ENCODE measurements around the gene ITGB6.

Gene ITGB6

DNA sequence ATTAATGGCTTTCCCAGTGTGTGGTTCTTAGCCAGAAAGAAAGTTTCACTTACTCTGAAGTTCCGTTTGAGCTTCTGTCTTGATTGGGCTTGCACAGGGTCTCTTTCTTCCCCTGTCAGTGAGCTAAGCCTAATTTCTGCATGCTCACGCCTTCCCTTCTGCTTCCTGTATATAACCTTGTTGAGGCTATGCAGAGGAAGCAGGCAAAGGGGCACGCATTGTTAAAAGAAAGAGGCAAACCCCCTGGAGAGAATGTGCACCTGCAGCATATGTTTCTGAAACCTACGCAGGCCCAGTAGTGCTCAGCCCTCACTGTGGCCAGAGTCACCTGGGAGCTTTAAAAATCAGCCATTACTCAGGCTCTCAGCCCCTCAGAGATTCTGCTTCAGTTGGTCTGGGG, 123.2 kb downstream of the ITGB6 start:
- DNase-seq, result no peak

DNA sequence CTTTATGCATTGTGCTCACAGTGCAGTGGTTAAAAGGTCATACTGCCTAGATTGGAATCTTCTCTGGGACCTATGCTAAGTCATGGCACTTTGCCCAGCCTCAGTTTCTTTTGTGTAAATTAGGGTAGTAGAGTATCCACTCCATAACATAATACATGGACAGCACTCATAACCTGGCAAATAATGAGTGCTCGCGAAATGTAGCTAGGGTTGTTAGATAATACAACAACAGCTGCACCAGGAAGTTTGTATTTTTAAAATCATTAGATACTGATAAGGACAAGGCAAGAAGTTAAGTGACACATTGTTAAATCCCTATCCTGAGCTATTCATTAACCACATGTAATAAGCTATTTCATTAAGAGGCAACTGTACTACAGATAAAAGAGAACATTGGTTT, 123.8 kb downstream of the ITGB6 start:
- DNase-seq, result no peak

- no peak for DNase-seq
Measured at GRCh38 chr2:160075171-160075570, 124.9 kb downstream of the ITGB6 start.

DNA sequence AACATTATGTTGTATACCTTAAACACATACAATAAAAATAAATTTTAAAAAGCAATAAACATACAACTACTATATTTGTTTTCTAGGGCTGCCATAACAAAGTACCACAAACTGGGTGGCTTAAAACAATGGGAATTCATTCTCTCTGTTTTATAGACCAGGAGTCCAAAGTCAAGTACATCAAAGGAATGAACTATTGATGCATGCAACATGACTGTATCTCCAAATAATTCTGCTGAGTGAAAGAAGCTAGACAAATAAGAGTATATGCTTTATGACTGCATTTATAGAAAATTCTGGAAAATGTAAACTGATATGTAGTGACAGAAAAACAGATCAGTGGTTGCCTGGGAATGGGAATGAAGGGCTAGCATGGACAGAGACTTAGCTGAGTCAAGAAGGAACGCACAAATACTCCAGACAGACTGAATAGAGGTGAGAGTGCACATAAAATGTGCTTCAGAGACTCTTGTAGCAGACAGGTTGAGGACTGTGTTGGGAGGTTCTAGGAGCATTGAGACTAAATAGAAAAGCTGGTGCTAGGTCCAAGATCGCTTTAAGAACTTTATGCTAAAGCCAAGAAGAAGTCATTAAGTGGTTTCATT, 126.7 kb downstream of the ITGB6 start:
- no peak for DNase-seq

- no peak for DNase-seq
Measured at GRCh38 chr2:160068906-160069305, 131.2 kb downstream of the ITGB6 start.

- DNase-seq, result no peak
Measured at GRCh38 chr2:160064916-160065315, 135.2 kb downstream of the ITGB6 start.

- no peak for DNase-seq
Measured at GRCh38 chr2:160063879-160064612, 136.0 kb downstream of the ITGB6 start.

DNA sequence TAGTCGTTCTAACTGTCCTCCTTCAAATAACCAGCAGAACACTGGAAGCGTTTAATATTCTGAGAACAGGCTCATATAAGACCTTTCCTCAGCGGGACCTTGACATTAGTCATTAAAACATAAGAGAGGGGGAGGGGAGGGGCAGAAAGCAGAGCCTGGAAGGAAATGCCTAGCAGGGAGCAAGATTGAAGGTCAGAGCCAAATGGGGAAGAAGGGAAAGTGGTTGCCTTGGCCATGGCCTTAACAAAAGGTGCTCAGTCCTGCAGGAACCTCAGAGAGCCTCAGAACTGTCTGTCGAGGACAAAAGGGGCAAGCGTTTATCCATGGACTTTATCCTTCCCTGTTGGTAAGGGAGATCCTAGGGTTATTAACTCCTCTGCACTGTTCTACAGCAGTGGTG, 136.8 kb downstream of the ITGB6 start:
- no peak for DNase-seq

DNA sequence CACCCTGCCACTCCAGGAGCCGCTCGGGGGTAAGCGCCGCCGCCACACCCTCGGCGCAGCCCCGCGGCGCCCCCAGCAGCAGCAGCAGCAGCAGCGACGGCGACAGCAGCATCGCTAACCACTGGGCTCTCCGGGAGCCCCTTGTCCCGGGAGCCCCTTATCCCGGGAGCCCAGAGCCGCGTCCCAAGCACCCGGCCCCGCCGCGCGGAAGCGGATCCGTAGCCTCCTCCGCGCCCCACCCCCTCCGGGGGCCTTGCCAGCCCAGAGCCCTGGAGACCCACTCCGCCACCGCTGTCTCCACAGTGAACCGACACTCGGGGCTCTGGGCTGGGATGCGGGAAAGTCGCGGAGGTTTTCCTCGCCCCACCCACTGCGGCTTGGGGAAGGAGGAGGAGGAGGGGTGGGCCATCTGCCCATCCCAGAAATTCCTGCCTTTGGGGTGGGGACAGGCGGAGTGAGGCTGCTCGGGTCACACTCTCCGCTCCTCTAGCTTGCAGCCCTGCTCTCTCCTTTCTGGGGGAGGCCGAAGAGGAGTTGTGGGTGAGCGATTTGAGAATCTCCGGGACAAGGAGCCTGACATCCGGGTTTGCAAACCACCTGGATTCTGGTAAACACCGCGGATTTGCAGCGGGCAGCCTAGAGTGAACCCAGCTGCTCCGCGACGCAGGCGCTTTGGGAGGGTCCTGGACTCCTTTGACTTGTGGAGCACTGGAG, 137.6 kb downstream of the ITGB6 start, which contains the start of gene PLA2R1:
PLA2R1 (minus strand) TSS at position 324 of the 714 bp plus-strand sequence; CDS start at position 112, 212 bp downstream.
- DNase-seq, result no peak

GRCh38 chr2:160061944-160062291, 138.2 kb downstream of the ITGB6 start:
- no peak for DNase-seq

- no peak for DNase-seq
Measured at GRCh38 chr2:160061533-160061932, 138.5 kb downstream of the ITGB6 start.

- DNase-seq, result no peak
Measured at GRCh38 chr2:160060297-160060696, 139.8 kb downstream of the ITGB6 start.

GRCh38 chr2:160057356-160057755, 142.7 kb downstream of the ITGB6 start:
- DNase-seq, result no peak

GRCh38 chr2:160055726-160056108, 144.4 kb downstream of the ITGB6 start:
- DNase-seq, result no peak

DNA sequence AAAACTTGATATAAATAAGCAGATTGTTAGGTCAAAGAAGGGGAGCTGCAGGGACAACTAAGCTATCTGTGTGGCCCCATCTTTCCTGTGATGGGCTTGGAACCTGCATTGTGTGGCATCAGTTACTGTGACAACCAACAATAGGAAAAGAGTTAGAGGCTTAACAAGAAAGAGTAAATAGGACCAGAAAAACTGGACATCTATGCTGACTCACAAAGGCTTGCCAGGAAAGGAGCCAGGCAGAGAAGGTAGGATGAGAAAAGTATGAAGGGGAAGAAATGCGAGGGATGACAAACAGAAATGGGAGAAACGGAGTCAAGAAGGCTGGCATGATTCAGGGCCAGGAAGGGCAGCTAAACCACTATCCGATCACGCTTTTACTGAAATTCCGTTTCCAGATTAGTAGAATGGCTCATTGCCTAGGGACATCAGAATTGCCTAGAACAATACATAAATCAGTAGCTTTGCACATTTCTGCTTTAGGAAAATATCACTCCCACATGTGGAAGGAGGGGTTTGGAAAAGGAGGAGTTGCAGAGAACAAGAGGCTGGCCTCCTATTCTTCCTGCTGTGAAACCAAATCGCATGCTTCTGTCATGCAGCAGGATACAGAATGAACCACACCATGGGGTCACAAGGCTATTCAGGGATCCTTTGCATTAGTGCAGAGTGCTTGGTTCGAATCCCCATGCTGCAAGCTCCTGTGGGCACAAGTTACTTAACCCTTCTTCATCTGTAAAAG, 144.9 kb downstream of the ITGB6 start:
- DNase-seq, result no peak

DNA sequence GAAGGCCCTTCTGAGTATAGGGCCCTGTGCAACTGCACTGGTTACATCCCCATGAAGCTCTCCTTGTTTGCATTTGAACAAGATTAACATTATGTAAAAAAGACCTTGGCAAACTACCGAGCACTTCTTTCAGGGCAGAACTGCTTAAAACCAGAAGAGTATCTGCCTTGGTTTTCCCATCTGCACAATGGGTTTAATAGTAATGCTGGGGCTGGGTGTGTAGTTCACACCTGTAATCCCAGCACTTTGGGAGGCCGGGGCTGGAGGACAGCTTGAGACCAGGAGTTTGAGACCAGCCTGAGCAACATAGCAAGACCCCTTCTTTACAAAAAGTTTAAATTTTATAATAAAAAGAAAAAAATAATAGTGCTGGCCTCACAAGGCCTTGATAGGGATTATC, 146.1 kb downstream of the ITGB6 start:
- no peak for DNase-seq

DNA sequence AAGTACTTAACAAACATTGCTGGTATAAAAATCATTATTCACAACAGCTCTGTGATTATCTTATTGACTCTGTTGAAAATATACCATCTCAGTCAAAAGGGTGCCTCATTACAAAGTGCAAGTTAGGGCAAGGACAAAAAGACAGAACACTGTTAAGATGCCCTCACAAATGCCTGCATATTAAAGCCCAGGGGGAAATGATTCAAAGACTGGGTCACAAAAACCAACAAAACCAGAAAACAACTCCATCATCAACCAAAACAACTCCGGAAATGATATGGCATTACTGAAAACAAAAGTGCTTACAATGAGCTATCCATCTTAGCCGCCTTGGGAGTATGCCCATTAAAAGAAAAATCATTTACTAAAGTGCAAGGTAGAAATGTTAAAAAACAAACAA, 147.5 kb downstream of the ITGB6 start:
- no peak for DNase-seq

DNA sequence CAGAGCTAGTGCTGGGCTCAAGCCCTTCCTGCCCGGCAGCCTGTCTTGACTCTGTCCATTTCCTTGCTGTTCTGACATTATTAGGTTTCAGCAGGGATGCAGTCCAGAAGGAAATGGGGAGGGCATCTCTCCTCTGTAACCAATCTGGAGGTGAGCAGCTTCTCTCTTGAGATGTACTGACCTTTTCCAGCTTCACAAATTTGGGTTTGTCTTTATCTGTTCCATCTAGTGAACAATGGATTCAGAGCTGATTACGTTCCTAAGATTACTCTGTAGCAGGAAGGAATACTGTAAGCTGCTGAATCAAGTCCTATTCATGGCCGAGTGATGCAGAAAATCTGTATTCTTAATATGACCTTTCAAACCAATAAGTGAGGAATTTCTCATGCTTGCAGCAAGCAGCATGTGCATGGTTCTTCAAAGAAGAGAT, 148.7 kb downstream of the ITGB6 start:
- DNase-seq, result no peak

DNA sequence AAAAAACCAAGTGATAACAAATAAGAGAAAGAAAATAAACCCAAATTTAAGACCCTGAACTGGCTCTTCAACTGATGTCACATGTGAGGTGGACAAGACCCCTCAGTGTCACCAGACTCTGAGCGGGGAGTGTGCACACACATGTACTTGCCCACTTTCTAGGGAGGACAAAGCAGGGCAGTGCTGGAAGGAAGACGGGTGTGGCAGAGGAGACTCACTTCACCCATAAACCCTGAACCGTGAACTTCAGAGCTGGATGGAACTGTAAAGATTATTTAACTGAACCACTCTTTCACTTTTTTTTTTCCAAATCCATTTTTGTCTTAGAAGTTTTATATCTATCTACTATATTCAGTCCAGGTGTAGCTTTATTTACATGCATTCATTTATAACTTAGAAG, 149.9 kb downstream of the ITGB6 start:
- DNase-seq, result no peak

Data from activated effector memory CD4-positive, alpha-beta T cell treated with Interleukin-2 at 50 U/mL for 16 hours (primary cell).